Endothelial cell of umbilical vein (primary cell): ENCODE results near the gene SCPEP1. TPM values are rescaled to one million over a fixed set of nuclear protein-coding genes. Genes with fewer than 3 reads are reported as not detected.

Experiments
- BruUV-seq: library from RNA; stranded (reverse); fragments of 400-500 nt; replicated peaks from 2 replicates; lab custom pipeline; 2021; lab: Mats Ljungman, UMichigan
- CTCF ChIA-PET: fragments of 300-600, 350-600 bp; sonication (Branson Sonifier 250); formaldehyde crosslinking; loops from one replicate; lab custom pipeline; 2021; ENCODE audit warnings: antibody characterized with exemption, inconsistent platforms; lab: Charles Lee
- POLR2A ChIA-PET: fragments of 300-600, 350-600 bp; sonication (Branson Sonifier 250); formaldehyde crosslinking; loops from one replicate; lab custom pipeline; 2021; ENCODE audit warnings: antibody characterized with exemption, inconsistent platforms; lab: Charles Lee
- DNase-seq: peaks from one replicate; pipeline ENCODE4 v3.0.0-alpha.2; 2011; ENCODE audit warnings: low read depth, low spot score
- FAIRE-seq: peaks from 2 replicates; lab custom pipeline; 2011; peaks lifted over from hg19 to GRCh38; lab: Jason Lieb, UNC
- H2AFZ ChIP-seq: 2 replicates; pipeline ENCODE4 v1.6.0; 2012; ENCODE audit warnings: low read depth, low read length, control low read depth, inconsistent platforms
- H3K27ac ChIP-seq: 2 replicates; pipeline ENCODE4 v1.5.1; 2011; ENCODE audit warnings: low read depth, mild to moderate bottlenecking, control low read depth, low read length, moderate library complexity; ENCODE audit not compliant: insufficient read depth
- H3K27me3 ChIP-seq, 2 experiments: 2 replicates each; pipeline versions ENCODE4 v1.6.0 to v1.6.1; 2011; ENCODE audit warnings: low read length in 2 of 2, mixed read lengths in 1 of 2; ENCODE audit not compliant: control insufficient read depth in 2 of 2, insufficient read depth in 2 of 2
- H3K36me3 ChIP-seq, 2 experiments: 2 replicates in 1 of 2; 3 replicates in 1 of 2; pipeline ENCODE4 v1.5.1; 2011; ENCODE audit warnings: low read length in 2 of 2, mild to moderate bottlenecking in 1 of 2, moderate library complexity in 1 of 2; ENCODE audit not compliant: control insufficient read depth in 2 of 2, insufficient read depth in 2 of 2; ENCODE audit errors: extremely low read depth in 1 of 2
- H3K4me1 ChIP-seq: 3 replicates; pipeline ENCODE4 v1.5.1; 2011; ENCODE audit warnings: mild to moderate bottlenecking, low read length; ENCODE audit not compliant: control insufficient read depth, insufficient read depth; ENCODE audit errors: extremely low read depth
- H3K4me2 ChIP-seq: 2 replicates; pipeline ENCODE4 v1.6.1; 2011; ENCODE audit warnings: low read length, control low read depth, mixed read lengths; ENCODE audit not compliant: insufficient read depth
- H3K4me3 ChIP-seq, 3 experiments: fragments of 200-600 bp in 1 of 3; sonication (generic), shearing (Covaris generic) in 1 of 3; replicated peaks in 1 of 3; 2 replicates each; pipeline ENCODE4 v1.5.1; 2011 to 2016; ENCODE audit warnings: control low read depth in 3 of 3, low read length in 3 of 3, mild to moderate bottlenecking in 2 of 3, inconsistent platforms in 1 of 3, low read depth in 1 of 3, moderate library complexity in 1 of 3; ENCODE audit not compliant: insufficient read depth in 1 of 3
- H3K79me2 ChIP-seq: 2 replicates; pipeline ENCODE4 v1.6.0; 2012; ENCODE audit warnings: low read length, inconsistent platforms; ENCODE audit not compliant: control insufficient read depth, insufficient read depth
- H3K9ac ChIP-seq: replicated peaks from 2 replicates; pipeline ENCODE3; 2011; ENCODE audit warnings: low read length, control low read depth; ENCODE audit not compliant: insufficient read depth; ENCODE audit errors: extremely low read depth
- H3K9me1 ChIP-seq: replicated peaks from 3 replicates; pipeline ENCODE4 v1.6.0; 2011; ENCODE audit warnings: mild to moderate bottlenecking, low read length; ENCODE audit not compliant: control insufficient read depth, insufficient read depth; ENCODE audit errors: extremely low read depth
- H3K9me3 ChIP-seq: replicated peaks from 2 replicates; pipeline ENCODE4 v1.5.1; 2012; ENCODE audit warnings: low read length, inconsistent platforms; ENCODE audit not compliant: control insufficient read depth, insufficient read depth
- H4K20me1 ChIP-seq: replicated peaks from 2 replicates; pipeline ENCODE3; 2011; ENCODE audit warnings: mild to moderate bottlenecking, low read length; ENCODE audit not compliant: control insufficient read depth, insufficient read depth; ENCODE audit errors: extremely low read depth
- EZH2 ChIP-seq: IDR thresholded peaks from 2 replicates; pipeline ENCODE4 v1.6.1; 2012; ENCODE audit warnings: borderline replicate concordance, low read depth, mild to moderate bottlenecking, moderate library complexity, low read length, inconsistent platforms; ENCODE audit not compliant: severe bottlenecking
- FOS ChIP-seq: IDR thresholded peaks from 2 replicates; pipeline ENCODE4 v1.6.1; 2011; ENCODE audit warnings: mild to moderate bottlenecking, low read length, moderate library complexity, borderline replicate concordance; ENCODE audit not compliant: insufficient read depth
- GATA2 ChIP-seq: IDR thresholded peaks from 2 replicates; pipeline ENCODE4 v1.7.0; 2011; ENCODE audit warnings: low read depth, mild to moderate bottlenecking, moderate library complexity, mixed read lengths, low read length; ENCODE audit not compliant: insufficient read length, insufficient read depth
- JUN ChIP-seq: IDR thresholded peaks from 2 replicates; pipeline ENCODE4 v1.6.1; 2011; ENCODE audit warnings: borderline replicate concordance, low read depth; ENCODE audit not compliant: insufficient read length, insufficient read depth
- MYC ChIP-seq: IDR thresholded peaks from one replicate; pipeline ENCODE4 v1.6.1; 2011; ENCODE audit warnings: mild to moderate bottlenecking, low read depth, low read length
- POLR2A ChIP-seq: IDR thresholded peaks from 2 replicates; pipeline ENCODE4 v1.6.1; 2012; ENCODE audit warnings: low read depth, mild to moderate bottlenecking, control low read depth, low read length
- POLR2AphosphoS5 ChIP-seq: IDR thresholded peaks from 2 replicates; pipeline ENCODE4 v1.6.1; 2012; ENCODE audit warnings: low read depth, mild to moderate bottlenecking, control low read depth, low read length, moderate library complexity; ENCODE audit not compliant: insufficient read depth
- dilution Hi-C: fragments of 300-500 bp; cut with MboI; formaldehyde crosslinking; loops from one replicate; pipeline ENCODE4 v1.15.0; 2019; ENCODE audit warnings: low sequenced_read_pairs; ENCODE audit not compliant: extremely low pct_ligation_motif_present
- intact Hi-C: fragments of 100-400 bp; cut with micrococcal nuclease; formaldehyde crosslinking; loops from one replicate; pipeline ENCODE4 v1.10.0; 2022
- polyA plus RNA-seq, 4 experiments: library from polyadenylated mRNA; depleted of rRNA in 3 of 4; stranded (reverse) in 3 of 4; unstranded in 1 of 4; fragments of >200 nt; gene quantifications; 2 replicates each; pipeline versions ENCODE4 v1.2.1 to v1.2.3, GENCODE V29; 2011 to 2012; ENCODE audit warnings: missing spikeins in 1 of 4
- total RNA-seq: library from RNA; stranded (reverse); gene quantifications from 2 replicates; pipeline ENCODE4 v1.2.3, GENCODE V29; 2021
- TF ChIP-seq, protein P1 (sequence below), 2 donors: IDR thresholded peaks; 1 replicate in 1 of 2; 2 replicates in 1 of 2; pipeline ENCODE4 v1.5.1; 2011; ENCODE audit warnings: low read length in 2 of 2, mild to moderate bottlenecking in 2 of 2, moderate library complexity in 2 of 2, control low read depth in 1 of 2, inconsistent platforms in 1 of 2, low read depth in 1 of 2; ENCODE audit not compliant: insufficient read depth in 1 of 2; ENCODE audit errors: extremely low read depth in 1 of 2

Gene SCPEP1
- total and polyA plus RNA-seq, 2 donors (not counting 3 experiments of a cell fraction or from before 2014, with no cell fraction given), result 38.6 to 43.6 TPM

DNA sequence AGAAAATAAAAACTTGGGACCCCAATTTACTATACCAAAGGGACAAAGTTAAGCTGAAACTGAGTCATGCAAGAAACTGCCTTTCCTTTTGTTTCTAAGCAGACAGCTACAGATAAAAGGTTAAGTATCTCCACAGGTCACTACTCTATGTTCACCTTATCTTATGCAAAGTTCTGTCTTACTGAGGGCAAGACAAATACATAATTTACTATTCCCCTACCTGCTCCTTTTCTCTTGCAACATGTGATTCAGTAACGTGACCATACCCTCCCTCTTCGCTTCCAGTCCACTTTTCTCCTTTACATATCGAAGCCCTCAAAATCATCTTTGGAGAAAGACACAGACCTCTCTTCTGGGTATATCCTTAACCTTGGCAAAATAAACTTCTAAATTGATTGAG is 42.3 kb downstream of the SCPEP1 start:
- Histone ChIP-seq H3K27ac (no peak overlapping the region), H3K9me3 (no peaks in the 10 kb centered on the region), H3K4me2 (no peak overlapping the region), H3K4me3 (no peak overlapping the region), H3K4me1 (no peaks in the 10 kb centered on the region), H4K20me1 (no peaks in the 10 kb centered on the region), H3K9ac (no peak overlapping the region), H2AFZ (no peak overlapping the region), H3K27me3 (peaks cover 2 to 5% of the 10 kb centered on the region in 2 experiments), H3K79me2 (no peaks in the 10 kb centered on the region), H3K36me3 (no peaks in the 10 kb centered on the region), H3K9me1 (no peaks in the 10 kb centered on the region)
- ChIA-PET CTCF (interaction anchor here (0.6 kb wide), 2 partner anchors 10 kb away, joined by 3 read pairs; no protein-coding TSS in a partner anchor), POLR2A (no interaction called here)
- no peak for TF ChIP-seq EZH2
- no peak for TF ChIP-seq GATA2
- no peak for TF ChIP-seq JUN
- TF ChIP-seq, protein P1, sequence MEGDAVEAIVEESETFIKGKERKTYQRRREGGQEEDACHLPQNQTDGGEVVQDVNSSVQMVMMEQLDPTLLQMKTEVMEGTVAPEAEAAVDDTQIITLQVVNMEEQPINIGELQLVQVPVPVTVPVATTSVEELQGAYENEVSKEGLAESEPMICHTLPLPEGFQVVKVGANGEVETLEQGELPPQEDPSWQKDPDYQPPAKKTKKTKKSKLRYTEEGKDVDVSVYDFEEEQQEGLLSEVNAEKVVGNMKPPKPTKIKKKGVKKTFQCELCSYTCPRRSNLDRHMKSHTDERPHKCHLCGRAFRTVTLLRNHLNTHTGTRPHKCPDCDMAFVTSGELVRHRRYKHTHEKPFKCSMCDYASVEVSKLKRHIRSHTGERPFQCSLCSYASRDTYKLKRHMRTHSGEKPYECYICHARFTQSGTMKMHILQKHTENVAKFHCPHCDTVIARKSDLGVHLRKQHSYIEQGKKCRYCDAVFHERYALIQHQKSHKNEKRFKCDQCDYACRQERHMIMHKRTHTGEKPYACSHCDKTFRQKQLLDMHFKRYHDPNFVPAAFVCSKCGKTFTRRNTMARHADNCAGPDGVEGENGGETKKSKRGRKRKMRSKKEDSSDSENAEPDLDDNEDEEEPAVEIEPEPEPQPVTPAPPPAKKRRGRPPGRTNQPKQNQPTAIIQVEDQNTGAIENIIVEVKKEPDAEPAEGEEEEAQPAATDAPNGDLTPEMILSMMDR (IDR thresholded peaks at IDR 0.05; ENCODE audit: extremely low read depth in 1 of 2, insufficient read depth in 1 of 2, low read depth in 1 of 2, low read length in 2 of 2), result no peak
- no peak for TF ChIP-seq FOS
- TF ChIP-seq POLR2AphosphoS5, result no peak
- no peak for TF ChIP-seq POLR2A
- no peak for TF ChIP-seq MYC
- intact Hi-C loops (no loop called here), dilution Hi-C loops (no loop called here)
- FAIRE-seq (no peak), DNase-seq (no peak)
- no TSS peak for BruUV-seq
